ENCODE measurements around the gene AHSP.

Gene AHSP

DNA sequence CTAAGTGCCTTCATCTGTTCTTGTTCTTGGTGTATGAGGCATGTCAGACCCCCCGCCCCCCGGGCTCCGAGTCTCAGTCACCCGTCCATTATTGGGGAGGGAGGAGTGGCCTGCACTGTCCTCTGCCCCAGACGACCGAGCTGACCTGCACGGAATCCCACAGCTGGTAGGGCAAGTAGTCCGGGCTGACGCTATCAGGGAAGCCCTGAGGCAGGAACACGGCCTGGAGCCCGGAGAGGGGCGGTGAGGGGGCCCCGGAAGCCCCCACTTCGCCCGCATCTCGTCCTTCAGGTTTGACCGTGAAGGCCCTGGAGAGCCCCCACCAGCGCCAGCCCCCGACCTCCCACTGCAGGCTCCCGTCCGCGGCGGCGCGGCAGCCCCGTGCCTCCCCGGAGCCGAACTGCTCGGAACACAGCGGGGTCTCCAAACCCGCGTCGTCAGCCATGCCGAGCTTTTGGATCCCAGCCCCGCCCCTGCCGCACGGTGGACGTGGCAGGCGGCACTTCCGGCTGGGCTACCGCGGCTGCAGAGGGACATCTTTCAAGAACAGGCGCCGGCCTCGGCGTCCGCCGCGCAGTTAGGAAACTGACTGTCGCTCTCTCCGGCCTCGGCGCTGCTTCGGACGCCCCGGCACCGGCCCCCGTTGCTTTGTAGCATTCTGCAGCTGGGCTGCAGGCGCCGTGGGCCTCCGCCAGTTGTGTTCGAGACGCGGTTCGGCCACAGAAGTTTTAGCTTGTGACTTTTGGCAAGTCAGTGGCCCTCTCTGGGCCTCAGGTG is 19.6 kb upstream of the AHSP start, which contains the start of gene RUSF1:
RUSF1 (minus strand) TSS at position 463 of the 777 bp plus-strand sequence; CDS start at position 445, 18 bp downstream.
- DNase-seq: peak; percentile 91
- peak within 1 kb of the TSS; percentile 98 for H3K9ac ChIP-seq (ENCODE audit: low read length)

DNA sequence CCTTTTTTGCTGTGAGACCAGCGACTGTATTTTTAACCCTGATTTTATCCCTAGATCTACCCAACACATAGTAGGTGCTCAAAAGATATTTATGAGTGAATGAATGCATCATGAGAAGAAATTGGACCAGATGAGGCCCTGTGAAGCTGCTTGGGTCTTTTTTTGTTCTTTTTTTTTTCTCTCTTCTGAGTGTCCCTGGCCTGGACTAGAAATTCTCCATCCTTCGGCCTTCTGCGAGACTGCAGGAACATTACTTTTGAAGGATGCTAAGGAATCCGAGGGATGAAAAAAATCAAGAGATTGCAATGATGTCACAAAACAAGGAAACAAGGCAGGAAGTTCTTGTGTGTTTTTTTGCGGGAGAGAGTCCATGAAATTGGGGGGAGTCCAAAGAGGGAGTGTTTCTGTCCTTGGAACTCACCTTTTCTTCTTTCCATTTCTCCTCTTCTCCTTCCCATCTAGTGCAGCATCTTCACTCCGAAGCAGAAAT is 18.9 kb upstream of the AHSP start:
- peak overlapping the region; percentile 98 for H3K18ac ChIP-seq (ENCODE audit: low read depth in 1 of 2, low read length in 2 of 2)
- H2BK15ac ChIP-seq (ENCODE audit: low read depth, poor library complexity, severe bottlenecking): no peak overlapping the region
- WGBS: 61% methylated on average over 4 of the region's 6 CpGs

More for the DNA sequence above, 19.6 kb upstream of the AHSP start, which contains the start of gene RUSF1:
- Histone ChIP-seq H3K9me3 (ENCODE audit: control insufficient read depth, low read length) (peaks cover 5% of the 10 kb centered on the region), H3K36me3 (ENCODE audit: control insufficient read depth in 1 of 2, insufficient read depth in 2 of 2, low read depth in 1 of 2, low read length in 2 of 2) (peaks cover 6 to 21% of the 10 kb centered on the region in 2 experiments), H3K4me1 (ENCODE audit: control insufficient read depth, insufficient read depth, low read depth, low read length) (peaks cover 4% of the 10 kb centered on the region), H3K18ac (ENCODE audit: low read depth in 1 of 2, low read length in 2 of 2) (peak within 1 kb of the TSS; percentile 98 to 99), H2BK120ac (ENCODE audit: low read depth, low read length) (peak within 1 kb of the TSS; percentile 100), H3K4me3 (ENCODE audit: insufficient read depth in 1 of 2, low read depth in 1 of 2, low read length in 2 of 2) (peak within 1 kb of the TSS; percentile 94 to 97), H2AFZ (ENCODE audit: low read depth, low read length) (peak within 1 kb of the TSS; percentile 89), H2BK15ac (ENCODE audit: low read depth, poor library complexity, severe bottlenecking) (peak within 1 kb of the TSS; percentile 100), H3K79me1 (replicated peaks; ENCODE audit: low read length, poor library complexity, severe bottlenecking) (peaks cover 16% of the 10 kb centered on the region), H4K91ac (ENCODE audit: low read length) (peak within 1 kb of the TSS; percentile 99), H4K8ac (ENCODE audit: low read length) (peak within 1 kb of the TSS; percentile 99), H3K27ac (ENCODE audit: low read length, poor library complexity, severe bottlenecking) (peak within 1 kb of the TSS; percentile 75), H3K4me2 (ENCODE audit: low read length, poor library complexity, severe bottlenecking) (peak within 1 kb of the TSS; percentile 89), H3K14ac (ENCODE audit: low read length in 2 of 2) (peak within 1 kb of the TSS; percentile 88 to 91), H2AK5ac (ENCODE audit: low read length, severe bottlenecking) (peak within 1 kb of the TSS; percentile 90), H3K23ac (ENCODE audit: low read length in 2 of 2) (peak within 1 kb of the TSS; percentile 94 to 100), H2BK5ac (ENCODE audit: low read depth, low read length, poor library complexity, severe bottlenecking) (peak within 1 kb of the TSS; percentile 98), H3K4ac (ENCODE audit: low read depth in 1 of 2, low read length in 2 of 2) (peak within 1 kb of the TSS; percentile 98 to 99), H3K27me3 (ENCODE audit: control insufficient read depth in 1 of 2, insufficient read depth in 1 of 2, low read length in 2 of 2) (no peaks in the 10 kb centered on the region), H2BK12ac (ENCODE audit: low read length in 2 of 2) (peak within 1 kb of the TSS in 1 of 2 experiments; percentile 80)
- WGBS: under 1% methylated on average over 64 of the region's 65 CpGs

DNA sequence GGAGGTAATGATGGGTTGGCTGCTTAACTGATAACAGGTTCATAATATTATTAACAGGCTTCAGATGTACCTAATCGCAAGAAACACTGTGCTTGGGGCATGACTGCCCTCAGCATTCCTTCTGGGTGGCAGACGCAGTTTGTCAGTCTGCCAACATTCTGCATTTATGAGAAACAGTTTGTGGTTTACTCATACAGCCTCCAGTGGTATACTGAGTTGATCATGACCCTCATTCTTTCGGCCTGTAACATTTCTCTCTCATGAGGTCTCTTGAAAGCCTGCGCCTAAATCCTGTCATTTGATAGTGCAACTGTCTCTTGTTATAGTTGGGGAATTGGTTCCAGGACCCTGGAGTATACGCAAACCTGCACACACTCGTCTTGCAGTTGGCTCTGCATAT is 14.6 kb upstream of the AHSP start:
- no peak overlapping the region for H2BK120ac ChIP-seq (ENCODE audit: low read depth, low read length)
- H2AK5ac ChIP-seq (ENCODE audit: low read length, severe bottlenecking): no peak overlapping the region
- H4K91ac ChIP-seq (ENCODE audit: low read length): no peak overlapping the region
- H3K27ac ChIP-seq (ENCODE audit: low read length, poor library complexity, severe bottlenecking): no peak overlapping the region
- no peak overlapping the region for H3K4ac ChIP-seq (ENCODE audit: low read depth in 1 of 2, low read length in 2 of 2)
- H3K9ac ChIP-seq (ENCODE audit: low read length): no peak overlapping the region
- H3K27me3 ChIP-seq (ENCODE audit: control insufficient read depth in 1 of 2, insufficient read depth in 1 of 2, low read length in 2 of 2): no peaks in the 10 kb centered on the region
- no peak overlapping the region for H2AFZ ChIP-seq (ENCODE audit: low read depth, low read length)
- peak; percentile 3 for DNase-seq
- H3K4me3 ChIP-seq (ENCODE audit: insufficient read depth in 1 of 2, low read depth in 1 of 2, low read length in 2 of 2): no peak overlapping the region
- peaks cover 1% of the 10 kb centered on the region for H3K4me1 ChIP-seq (ENCODE audit: control insufficient read depth, insufficient read depth, low read depth, low read length)
- H2BK12ac ChIP-seq (ENCODE audit: low read length in 2 of 2): no peak overlapping the region
- peaks cover 5% of the 10 kb centered on the region for H3K9me3 ChIP-seq (ENCODE audit: control insufficient read depth, low read length)
- WGBS: 88% methylated on average over 6 of the region's 6 CpGs
- H4K8ac ChIP-seq (ENCODE audit: low read length): no peak overlapping the region
- H3K14ac ChIP-seq (ENCODE audit: low read length in 2 of 2): no peak overlapping the region
- no peak overlapping the region for H3K4me2 ChIP-seq (ENCODE audit: low read length, poor library complexity, severe bottlenecking)
- H2BK15ac ChIP-seq (ENCODE audit: low read depth, poor library complexity, severe bottlenecking): no peak overlapping the region
- H2BK5ac ChIP-seq (ENCODE audit: low read depth, low read length, poor library complexity, severe bottlenecking): no peak overlapping the region
- H3K18ac ChIP-seq (ENCODE audit: low read depth in 1 of 2, low read length in 2 of 2): no peak overlapping the region
- no peaks in the 10 kb centered on the region for H3K79me1 ChIP-seq (replicated peaks; ENCODE audit: low read length, poor library complexity, severe bottlenecking)
- H3K23ac ChIP-seq (ENCODE audit: low read length in 2 of 2): no peak overlapping the region
- no peaks in the 10 kb centered on the region for H3K36me3 ChIP-seq (ENCODE audit: control insufficient read depth in 1 of 2, insufficient read depth in 2 of 2, low read depth in 1 of 2, low read length in 2 of 2)

More for the DNA sequence above, 18.9 kb upstream of the AHSP start:
- peaks cover 6 to 21% of the 10 kb centered on the region in 2 experiments for H3K36me3 ChIP-seq (ENCODE audit: control insufficient read depth in 1 of 2, insufficient read depth in 2 of 2, low read depth in 1 of 2, low read length in 2 of 2)
- H2BK5ac ChIP-seq (ENCODE audit: low read depth, low read length, poor library complexity, severe bottlenecking): peak overlapping the region; percentile 98
- H3K79me1 ChIP-seq (replicated peaks; ENCODE audit: low read length, poor library complexity, severe bottlenecking): peaks cover 16% of the 10 kb centered on the region
- peak overlapping the region; percentile 89 for H2AFZ ChIP-seq (ENCODE audit: low read depth, low read length)
- H3K27me3 ChIP-seq (ENCODE audit: control insufficient read depth in 1 of 2, insufficient read depth in 1 of 2, low read length in 2 of 2): no peaks in the 10 kb centered on the region
- no peak for DNase-seq
- no peak overlapping the region for H2BK12ac ChIP-seq (ENCODE audit: low read length in 2 of 2)
- H4K8ac ChIP-seq (ENCODE audit: low read length): peak overlapping the region; percentile 99
- H3K9ac ChIP-seq (ENCODE audit: low read length): peak overlapping the region; percentile 98
- no peak overlapping the region for H3K14ac ChIP-seq (ENCODE audit: low read length in 2 of 2)
- no peak overlapping the region for H4K91ac ChIP-seq (ENCODE audit: low read length)
- H3K27ac ChIP-seq (ENCODE audit: low read length, poor library complexity, severe bottlenecking): peak overlapping the region; percentile 73
- H2BK120ac ChIP-seq (ENCODE audit: low read depth, low read length): peak overlapping the region; percentile 42
- H3K4me3 ChIP-seq (ENCODE audit: insufficient read depth in 1 of 2, low read depth in 1 of 2, low read length in 2 of 2): peak overlapping the region; percentile 94 to 97
- H3K23ac ChIP-seq (ENCODE audit: low read length in 2 of 2): peak overlapping the region in 1 of 2 experiments; percentile 100
- peak overlapping the region; percentile 89 for H3K4me2 ChIP-seq (ENCODE audit: low read length, poor library complexity, severe bottlenecking)
- H3K9me3 ChIP-seq (ENCODE audit: control insufficient read depth, low read length): peaks cover 5% of the 10 kb centered on the region
- H3K4ac ChIP-seq (ENCODE audit: low read depth in 1 of 2, low read length in 2 of 2): peak overlapping the region; percentile 98 to 99
- peaks cover 4% of the 10 kb centered on the region for H3K4me1 ChIP-seq (ENCODE audit: control insufficient read depth, insufficient read depth, low read depth, low read length)
- peak overlapping the region; percentile 90 for H2AK5ac ChIP-seq (ENCODE audit: low read length, severe bottlenecking)

DNA sequence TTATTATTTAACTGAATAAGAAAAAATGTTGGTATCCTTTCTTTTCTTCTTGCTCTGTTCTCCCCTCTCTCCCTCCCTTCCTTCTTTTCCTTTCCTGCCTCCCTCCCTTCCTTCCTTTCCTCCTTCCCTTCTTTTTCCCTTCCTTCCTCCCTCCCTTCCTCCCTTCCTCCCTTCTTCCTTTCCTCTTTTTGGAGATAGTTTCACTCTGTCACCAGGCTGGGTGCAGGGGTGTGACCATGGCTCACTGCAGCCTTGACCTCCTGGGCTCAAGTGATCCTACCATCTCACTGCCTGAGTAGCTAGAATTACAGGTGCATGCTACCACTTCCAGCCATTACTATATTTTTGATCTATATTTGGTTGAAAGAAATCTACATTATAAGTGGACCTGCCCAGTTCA is 13.8 kb upstream of the AHSP start:
- no peak overlapping the region for H2AK5ac ChIP-seq (ENCODE audit: low read length, severe bottlenecking)
- H3K4ac ChIP-seq (ENCODE audit: low read depth in 1 of 2, low read length in 2 of 2): no peak overlapping the region
- no peak overlapping the region for H3K4me3 ChIP-seq (ENCODE audit: insufficient read depth in 1 of 2, low read depth in 1 of 2, low read length in 2 of 2)
- no peak for DNase-seq
- H3K9me3 ChIP-seq (ENCODE audit: control insufficient read depth, low read length): peaks cover 5% of the 10 kb centered on the region
- no peak overlapping the region for H3K27ac ChIP-seq (ENCODE audit: low read length, poor library complexity, severe bottlenecking)
- no peak overlapping the region for H2BK15ac ChIP-seq (ENCODE audit: low read depth, poor library complexity, severe bottlenecking)
- H3K27me3 ChIP-seq (ENCODE audit: control insufficient read depth in 1 of 2, insufficient read depth in 1 of 2, low read length in 2 of 2): no peaks in the 10 kb centered on the region
- H3K36me3 ChIP-seq (ENCODE audit: control insufficient read depth in 1 of 2, insufficient read depth in 2 of 2, low read depth in 1 of 2, low read length in 2 of 2): no peaks in the 10 kb centered on the region
- no peak overlapping the region for H3K14ac ChIP-seq (ENCODE audit: low read length in 2 of 2)
- H3K23ac ChIP-seq (ENCODE audit: low read length in 2 of 2): no peak overlapping the region
- no peak overlapping the region for H2BK12ac ChIP-seq (ENCODE audit: low read length in 2 of 2)
- H2BK120ac ChIP-seq (ENCODE audit: low read depth, low read length): no peak overlapping the region
- no peak overlapping the region for H3K18ac ChIP-seq (ENCODE audit: low read depth in 1 of 2, low read length in 2 of 2)
- no peak overlapping the region for H2BK5ac ChIP-seq (ENCODE audit: low read depth, low read length, poor library complexity, severe bottlenecking)
- H3K9ac ChIP-seq (ENCODE audit: low read length): no peak overlapping the region
- H2AFZ ChIP-seq (ENCODE audit: low read depth, low read length): no peak overlapping the region
- H4K91ac ChIP-seq (ENCODE audit: low read length): no peak overlapping the region
- peaks cover 1% of the 10 kb centered on the region for H3K4me1 ChIP-seq (ENCODE audit: control insufficient read depth, insufficient read depth, low read depth, low read length)
- no peak overlapping the region for H3K4me2 ChIP-seq (ENCODE audit: low read length, poor library complexity, severe bottlenecking)
- H3K79me1 ChIP-seq (replicated peaks; ENCODE audit: low read length, poor library complexity, severe bottlenecking): no peaks in the 10 kb centered on the region
- no peak overlapping the region for H4K8ac ChIP-seq (ENCODE audit: low read length)

All from mesenchymal stem cell (in vitro differentiated cells and primary cell).